Measurements from ENCODE around the gene UTRN.

Gene UTRN

GRCh38 chr6:144321839-144322591 is 36.9 kb downstream of the UTRN start:
- 92 to 96% methylated on average over 12 of the region's 12 CpGs for WGBS, 2 experiments
- H3K27ac ChIP-seq (ENCODE audit: insufficient read depth, low read depth, low read length, poor library complexity, severe bottlenecking), result peak overlapping the region; percentile 36

GRCh38 chr6:144325232-144325631 is 40.1 kb downstream of the UTRN start:
- WGBS, 2 experiments, result 97 to 100% methylated on average over 1 of the region's 1 CpG
- no peaks in the 10 kb centered on the region for H3K27me3 ChIP-seq (ENCODE audit: control insufficient read depth, insufficient read depth, low read length, poor library complexity, severe bottlenecking)
- H3K4me1 ChIP-seq (ENCODE audit: control insufficient read depth, insufficient read depth, low read length), result no peaks in the 10 kb centered on the region
- H3K27ac ChIP-seq (ENCODE audit: insufficient read depth, low read depth, low read length, poor library complexity, severe bottlenecking), result no peak overlapping the region
- H3K9me3 ChIP-seq (ENCODE audit: control insufficient read depth, low read length), result no peaks in the 10 kb centered on the region
- no peak overlapping the region for H3K4me3 ChIP-seq (ENCODE audit: insufficient read depth, low read depth, low read length)
- no peaks in the 10 kb centered on the region for H3K36me3 ChIP-seq (ENCODE audit: control insufficient read depth, insufficient read depth, low read length)

More at GRCh38 chr6:144321839-144322591, 36.9 kb downstream of the UTRN start:
- H3K9me3 ChIP-seq (ENCODE audit: control insufficient read depth, low read length), result no peaks in the 10 kb centered on the region
- H3K4me1 ChIP-seq (ENCODE audit: control insufficient read depth, insufficient read depth, low read length), result no peaks in the 10 kb centered on the region
- no peak overlapping the region for H3K4me3 ChIP-seq (ENCODE audit: insufficient read depth, low read depth, low read length)
- H3K36me3 ChIP-seq (ENCODE audit: control insufficient read depth, insufficient read depth, low read length), result no peaks in the 10 kb centered on the region
- H3K27me3 ChIP-seq (ENCODE audit: control insufficient read depth, insufficient read depth, low read length, poor library complexity, severe bottlenecking), result no peaks in the 10 kb centered on the region

- Histone ChIP-seq H3K9me3 (ENCODE audit: control insufficient read depth, low read length) (no peaks in the 10 kb centered on the region), H3K27ac (ENCODE audit: insufficient read depth, low read depth, low read length, poor library complexity, severe bottlenecking) (no peak overlapping the region), H3K4me3 (ENCODE audit: insufficient read depth, low read depth, low read length) (no peak overlapping the region), H3K27me3 (ENCODE audit: control insufficient read depth, insufficient read depth, low read length, poor library complexity, severe bottlenecking) (no peaks in the 10 kb centered on the region), H3K36me3 (ENCODE audit: control insufficient read depth, insufficient read depth, low read length) (no peaks in the 10 kb centered on the region), H3K4me1 (ENCODE audit: control insufficient read depth, insufficient read depth, low read length) (no peaks in the 10 kb centered on the region)
- WGBS, 2 experiments, result 88 to 91% methylated on average over 3 to 4 of the region's 4 CpGs
These were observed 41.3 kb downstream of the UTRN start for GRCh38 chr6:144326393-144326792.

GRCh38 chr6:144327081-144327480 is 41.9 kb downstream of the UTRN start:
- no peak overlapping the region for H3K4me3 ChIP-seq (ENCODE audit: insufficient read depth, low read depth, low read length)
- H3K27ac ChIP-seq (ENCODE audit: insufficient read depth, low read depth, low read length, poor library complexity, severe bottlenecking), result no peak overlapping the region
- no peaks in the 10 kb centered on the region for H3K36me3 ChIP-seq (ENCODE audit: control insufficient read depth, insufficient read depth, low read length)
- H3K27me3 ChIP-seq (ENCODE audit: control insufficient read depth, insufficient read depth, low read length, poor library complexity, severe bottlenecking), result no peaks in the 10 kb centered on the region
- no peaks in the 10 kb centered on the region for H3K9me3 ChIP-seq (ENCODE audit: control insufficient read depth, low read length)
- no peaks in the 10 kb centered on the region for H3K4me1 ChIP-seq (ENCODE audit: control insufficient read depth, insufficient read depth, low read length)
- WGBS, 2 experiments, result 86 to 87% methylated on average over 5 of the region's 5 CpGs

GRCh38 chr6:144330017-144330987 is 45.2 kb downstream of the UTRN start:
- H3K36me3 ChIP-seq (ENCODE audit: control insufficient read depth, insufficient read depth, low read length), result no peaks in the 10 kb centered on the region
- H3K27ac ChIP-seq (ENCODE audit: insufficient read depth, low read depth, low read length, poor library complexity, severe bottlenecking), result no peak overlapping the region
- no peaks in the 10 kb centered on the region for H3K27me3 ChIP-seq (ENCODE audit: control insufficient read depth, insufficient read depth, low read length, poor library complexity, severe bottlenecking)
- H3K9me3 ChIP-seq (ENCODE audit: control insufficient read depth, low read length), result no peaks in the 10 kb centered on the region
- no peak overlapping the region for H3K4me3 ChIP-seq (ENCODE audit: insufficient read depth, low read depth, low read length)
- H3K4me1 ChIP-seq (ENCODE audit: control insufficient read depth, insufficient read depth, low read length), result no peaks in the 10 kb centered on the region
- 73 to 78% methylated on average over 10 of the region's 10 CpGs for WGBS, 2 experiments

GRCh38 chr6:144331491-144331969 is 46.4 kb downstream of the UTRN start:
- H3K27ac ChIP-seq (ENCODE audit: insufficient read depth, low read depth, low read length, poor library complexity, severe bottlenecking), result no peak overlapping the region
- H3K4me3 ChIP-seq (ENCODE audit: insufficient read depth, low read depth, low read length), result no peak overlapping the region
- 92% methylated on average over 8 of the region's 8 CpGs for WGBS, 2 experiments
- no peaks in the 10 kb centered on the region for H3K27me3 ChIP-seq (ENCODE audit: control insufficient read depth, insufficient read depth, low read length, poor library complexity, severe bottlenecking)
- no peaks in the 10 kb centered on the region for H3K9me3 ChIP-seq (ENCODE audit: control insufficient read depth, low read length)
- no peaks in the 10 kb centered on the region for H3K36me3 ChIP-seq (ENCODE audit: control insufficient read depth, insufficient read depth, low read length)
- H3K4me1 ChIP-seq (ENCODE audit: control insufficient read depth, insufficient read depth, low read length), result no peaks in the 10 kb centered on the region

GRCh38 chr6:144332177-144332576 is 47.0 kb downstream of the UTRN start:
- Histone ChIP-seq H3K27me3 (ENCODE audit: control insufficient read depth, insufficient read depth, low read length, poor library complexity, severe bottlenecking) (no peaks in the 10 kb centered on the region), H3K4me1 (ENCODE audit: control insufficient read depth, insufficient read depth, low read length) (no peaks in the 10 kb centered on the region), H3K36me3 (ENCODE audit: control insufficient read depth, insufficient read depth, low read length) (no peaks in the 10 kb centered on the region), H3K27ac (ENCODE audit: insufficient read depth, low read depth, low read length, poor library complexity, severe bottlenecking) (no peak overlapping the region), H3K4me3 (ENCODE audit: insufficient read depth, low read depth, low read length) (no peak overlapping the region), H3K9me3 (ENCODE audit: control insufficient read depth, low read length) (no peaks in the 10 kb centered on the region)
- WGBS, 2 experiments, result 88 to 97% methylated on average over 3 of the region's 3 CpGs

GRCh38 chr6:144334150-144334708 is 49.1 kb downstream of the UTRN start:
- 84 to 92% methylated on average over 11 of the region's 12 CpGs for WGBS, 2 experiments
- no peaks in the 10 kb centered on the region for H3K27me3 ChIP-seq (ENCODE audit: control insufficient read depth, insufficient read depth, low read length, poor library complexity, severe bottlenecking)
- no peaks in the 10 kb centered on the region for H3K36me3 ChIP-seq (ENCODE audit: control insufficient read depth, insufficient read depth, low read length)
- H3K4me1 ChIP-seq (ENCODE audit: control insufficient read depth, insufficient read depth, low read length), result no peaks in the 10 kb centered on the region
- H3K4me3 ChIP-seq (ENCODE audit: insufficient read depth, low read depth, low read length), result no peak overlapping the region
- H3K27ac ChIP-seq (ENCODE audit: insufficient read depth, low read depth, low read length, poor library complexity, severe bottlenecking), result no peak overlapping the region
- H3K9me3 ChIP-seq (ENCODE audit: control insufficient read depth, low read length), result no peaks in the 10 kb centered on the region
